ENCODE data around the gene BLACAT1. TPM values are rescaled to one million over a fixed set of nuclear protein-coding genes. Genes with fewer than 3 reads are reported as not detected.

The BLACAT1 gene
- total RNA-seq, 1 donor from 2014 or later, result 3.9 TPM

DNA sequence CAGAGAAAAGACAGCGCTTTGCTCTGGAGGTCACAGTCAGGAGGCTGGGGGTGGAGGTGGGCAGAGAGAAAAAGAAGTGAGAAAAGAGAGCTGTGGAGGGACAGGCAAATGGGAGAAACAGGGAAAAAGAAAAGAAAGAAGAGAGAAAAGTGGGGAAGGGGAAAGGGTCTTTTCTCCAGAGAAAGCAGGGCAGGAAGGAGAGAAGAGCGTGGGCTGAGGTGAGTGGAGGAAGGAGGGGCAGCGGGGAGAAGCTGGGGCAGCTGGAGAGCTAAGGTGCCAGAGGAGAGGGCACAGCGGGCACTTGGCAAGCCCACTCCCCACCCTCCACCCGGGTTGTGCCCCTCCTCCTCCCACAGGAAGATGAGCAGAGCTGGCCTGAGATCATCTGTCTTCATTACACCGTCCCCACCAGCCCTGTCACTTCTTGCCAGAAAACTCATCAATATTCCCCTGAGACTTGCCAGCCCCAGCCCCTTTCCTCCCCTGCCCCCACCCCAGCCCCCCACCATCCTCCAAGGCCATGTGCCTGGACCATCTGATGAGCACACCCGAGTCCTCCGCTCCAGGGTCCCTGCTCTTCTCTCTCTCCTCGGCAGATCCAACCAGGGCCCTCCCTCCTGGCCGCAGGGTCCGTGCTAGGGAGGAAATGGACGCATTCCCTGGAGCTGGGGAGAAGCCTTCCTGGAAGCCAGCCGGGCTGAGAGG is 17.0 kb upstream of the BLACAT1 start:
- no peak overlapping the region for H3K4me3 ChIP-seq (ENCODE audit: low read depth, low read length)
- TF ChIP-seq, protein P1, sequence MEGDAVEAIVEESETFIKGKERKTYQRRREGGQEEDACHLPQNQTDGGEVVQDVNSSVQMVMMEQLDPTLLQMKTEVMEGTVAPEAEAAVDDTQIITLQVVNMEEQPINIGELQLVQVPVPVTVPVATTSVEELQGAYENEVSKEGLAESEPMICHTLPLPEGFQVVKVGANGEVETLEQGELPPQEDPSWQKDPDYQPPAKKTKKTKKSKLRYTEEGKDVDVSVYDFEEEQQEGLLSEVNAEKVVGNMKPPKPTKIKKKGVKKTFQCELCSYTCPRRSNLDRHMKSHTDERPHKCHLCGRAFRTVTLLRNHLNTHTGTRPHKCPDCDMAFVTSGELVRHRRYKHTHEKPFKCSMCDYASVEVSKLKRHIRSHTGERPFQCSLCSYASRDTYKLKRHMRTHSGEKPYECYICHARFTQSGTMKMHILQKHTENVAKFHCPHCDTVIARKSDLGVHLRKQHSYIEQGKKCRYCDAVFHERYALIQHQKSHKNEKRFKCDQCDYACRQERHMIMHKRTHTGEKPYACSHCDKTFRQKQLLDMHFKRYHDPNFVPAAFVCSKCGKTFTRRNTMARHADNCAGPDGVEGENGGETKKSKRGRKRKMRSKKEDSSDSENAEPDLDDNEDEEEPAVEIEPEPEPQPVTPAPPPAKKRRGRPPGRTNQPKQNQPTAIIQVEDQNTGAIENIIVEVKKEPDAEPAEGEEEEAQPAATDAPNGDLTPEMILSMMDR (conservative IDR thresholded peaks at IDR 0.05; ENCODE audit: low read depth, low read length), result no peak
- DNase-seq (ENCODE audit: low read depth), result no peak

DNA sequence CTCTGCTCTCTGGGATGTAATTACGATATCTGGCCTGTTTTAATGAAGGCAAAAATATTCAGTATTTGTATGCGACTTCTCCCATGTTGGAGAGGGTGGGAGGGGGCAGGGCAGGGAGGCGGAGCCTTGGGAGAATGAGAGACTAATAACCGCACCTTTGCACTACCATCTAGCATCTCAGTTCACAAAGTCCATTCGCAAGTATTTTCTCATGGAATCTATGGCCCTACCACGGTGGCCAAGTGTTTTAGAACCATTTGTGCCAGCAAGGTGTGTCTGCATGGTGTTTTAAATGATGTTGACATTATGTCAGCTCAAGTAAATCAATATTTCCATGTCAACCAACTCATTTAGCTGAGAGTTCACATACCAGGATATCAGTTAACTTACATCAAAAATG is 14.3 kb upstream of the BLACAT1 start:
- no peak overlapping the region for H3K4me3 ChIP-seq (ENCODE audit: low read depth, low read length)
- DNase-seq (ENCODE audit: low read depth), result no peak
- TF ChIP-seq, protein P1 (conservative IDR thresholded peaks at IDR 0.05; ENCODE audit: low read depth, low read length), result no peak

DNA sequence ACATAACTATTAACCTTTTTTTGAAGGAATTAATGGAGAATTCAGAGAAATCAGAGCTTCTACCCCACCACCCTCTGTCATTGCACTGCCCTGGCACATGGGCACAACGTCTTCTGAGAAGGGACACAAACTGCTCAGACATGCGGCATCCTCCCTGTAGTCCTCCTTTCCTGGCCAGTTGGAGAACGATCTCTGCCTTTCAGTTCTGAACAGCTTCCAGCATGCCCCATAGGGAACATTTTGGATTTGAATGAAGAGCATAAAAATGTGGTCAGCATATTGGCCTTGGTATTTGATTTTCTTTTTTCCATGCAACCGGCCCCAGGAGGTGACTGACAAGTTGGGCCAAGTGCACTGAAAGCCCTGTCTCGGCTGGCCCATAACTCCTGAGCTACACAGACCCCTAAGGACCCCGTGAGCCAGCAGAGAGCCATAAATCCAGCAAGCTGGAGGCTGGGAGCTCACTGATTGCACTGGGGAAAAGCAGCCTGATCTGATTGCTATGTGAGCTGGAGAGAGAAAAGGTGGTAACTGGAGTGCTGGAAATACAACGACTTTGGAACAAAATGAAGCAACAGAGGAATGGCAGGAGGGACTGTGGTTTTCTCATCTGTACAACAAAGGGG is 10.9 kb upstream of the BLACAT1 start:
- no peak overlapping the region for H3K4me3 ChIP-seq (ENCODE audit: low read depth, low read length)
- DNase-seq (ENCODE audit: low read depth), result no peak
- TF ChIP-seq, protein P1 (conservative IDR thresholded peaks at IDR 0.05; ENCODE audit: low read depth, low read length), result no peak

DNA sequence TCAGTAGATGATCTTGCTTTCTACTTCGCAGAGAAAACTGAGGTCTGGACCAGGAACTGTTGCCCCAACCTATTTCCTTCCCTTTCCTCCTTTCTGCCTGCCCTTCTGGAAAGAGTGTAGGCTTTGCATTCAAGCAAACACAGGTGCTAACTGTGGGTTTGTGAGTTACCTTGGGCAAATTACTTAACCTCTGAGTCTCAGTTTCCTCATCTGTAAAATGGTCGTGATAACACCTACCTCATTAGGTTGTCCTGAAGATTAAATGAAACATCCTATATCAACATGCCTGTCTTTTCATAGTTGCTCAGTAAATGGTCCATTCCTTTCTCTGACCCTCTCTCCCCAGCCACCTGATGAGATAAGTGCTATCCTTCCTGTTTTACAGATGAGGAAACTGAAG is 9.5 kb upstream of the BLACAT1 start:
- DNase-seq (ENCODE audit: low read depth), result no peak
- TF ChIP-seq, protein P1 (conservative IDR thresholded peaks at IDR 0.05; ENCODE audit: low read depth, low read length), result no peak
- no peak overlapping the region for H3K4me3 ChIP-seq (ENCODE audit: low read depth, low read length)

DNA sequence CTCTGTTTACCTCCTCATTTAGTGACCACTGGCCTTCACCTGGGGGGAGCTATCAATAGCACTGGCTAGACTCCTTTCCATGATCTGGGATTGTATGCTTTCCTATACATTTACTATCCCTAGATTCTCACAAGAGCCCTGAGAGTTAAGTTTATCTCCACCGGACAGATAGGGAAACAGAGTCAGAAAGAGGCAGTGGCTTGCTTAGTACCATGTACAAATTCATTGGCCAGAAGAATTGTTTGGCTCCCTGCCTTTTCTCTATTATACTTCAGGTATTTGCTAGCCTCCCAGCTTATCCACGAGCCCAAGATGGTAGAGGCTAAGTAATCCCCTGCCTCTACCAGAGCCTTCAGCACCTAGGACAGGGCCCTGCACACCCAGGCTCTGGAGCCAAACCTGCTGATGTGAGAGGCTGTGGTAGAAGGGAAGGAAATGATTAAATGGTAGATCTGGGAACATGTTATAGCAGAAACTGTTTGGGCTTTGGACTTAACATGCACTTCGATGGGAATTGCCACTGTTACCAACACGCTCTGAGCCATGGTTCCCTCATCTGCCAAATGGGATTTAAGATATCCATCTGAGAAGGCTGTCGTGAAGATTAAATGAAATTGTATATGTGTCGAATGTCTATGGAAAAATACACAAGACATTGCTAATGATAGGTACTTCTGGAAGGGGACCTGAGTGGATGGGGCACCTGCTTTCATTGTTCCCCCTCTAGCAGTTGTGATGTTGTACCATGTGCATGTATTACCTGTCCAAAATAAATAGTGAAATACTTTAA is 3.1 kb upstream of the BLACAT1 start:
- no peak for DNase-seq (ENCODE audit: low read depth)
- TF ChIP-seq, protein P1 (conservative IDR thresholded peaks at IDR 0.05; ENCODE audit: low read depth, low read length), result no peak
- no peak overlapping the region for H3K4me3 ChIP-seq (ENCODE audit: low read depth, low read length)

DNA sequence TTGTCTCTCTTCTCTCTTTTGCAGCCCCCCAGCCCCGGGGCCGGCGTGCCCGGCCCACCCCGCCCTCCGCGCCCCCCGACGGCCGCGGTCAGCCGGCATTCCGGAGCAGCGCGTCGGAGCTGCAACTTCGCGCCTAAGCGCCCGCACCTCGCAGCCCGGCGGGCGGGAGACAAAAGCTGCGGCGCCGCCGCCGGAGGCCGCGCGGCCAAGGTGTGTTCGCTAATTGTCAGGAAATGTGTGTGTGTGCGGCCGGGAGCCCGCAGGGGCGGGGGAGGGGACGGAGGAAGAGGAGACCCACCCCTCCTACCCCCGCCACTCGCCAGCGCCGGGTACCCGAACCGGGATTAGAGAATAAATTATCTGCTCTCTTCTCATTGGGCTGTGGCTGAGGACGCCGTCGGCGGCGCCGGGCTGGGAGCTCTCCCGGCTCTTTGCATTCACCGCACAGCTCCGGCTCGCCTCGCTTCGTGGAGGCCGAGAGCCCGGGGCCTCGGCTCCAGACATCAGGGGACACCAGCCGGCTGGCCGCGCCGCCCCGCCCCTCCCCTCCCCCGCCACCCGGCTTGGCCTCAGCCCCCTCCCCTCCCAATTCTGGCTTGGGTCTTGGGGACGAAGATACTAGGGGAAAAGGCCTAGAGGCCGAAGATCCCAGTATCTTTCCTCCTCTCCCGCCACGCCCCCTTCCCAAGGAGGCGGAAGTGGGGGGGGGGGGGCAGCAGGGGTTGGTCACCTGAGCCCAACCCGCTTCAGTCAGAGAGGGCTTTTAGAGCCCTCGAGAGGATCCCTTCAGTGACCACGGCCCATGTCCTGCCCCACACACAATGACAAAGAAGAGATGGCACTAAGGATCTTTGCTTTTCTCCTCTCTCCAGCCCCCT is 1.3 kb upstream of the BLACAT1 start:
- no peak for DNase-seq (ENCODE audit: low read depth)
- peak overlapping the region; percentile 22 for H3K4me3 ChIP-seq (ENCODE audit: low read depth, low read length)
- TF ChIP-seq, protein P1 (conservative IDR thresholded peaks at IDR 0.05; ENCODE audit: low read depth, low read length), result no peak

All from epithelial cell of proximal tubule (primary cell).